ENCODE results near the gene NAALADL2. TPM values are rescaled to one million over a fixed set of nuclear protein-coding genes. Genes with fewer than 3 reads are reported as not detected.

Gene NAALADL2
- total RNA-seq, 4 donors from 2014 or later = 7.0 to 34.7 (median 18.4) TPM

DNA sequence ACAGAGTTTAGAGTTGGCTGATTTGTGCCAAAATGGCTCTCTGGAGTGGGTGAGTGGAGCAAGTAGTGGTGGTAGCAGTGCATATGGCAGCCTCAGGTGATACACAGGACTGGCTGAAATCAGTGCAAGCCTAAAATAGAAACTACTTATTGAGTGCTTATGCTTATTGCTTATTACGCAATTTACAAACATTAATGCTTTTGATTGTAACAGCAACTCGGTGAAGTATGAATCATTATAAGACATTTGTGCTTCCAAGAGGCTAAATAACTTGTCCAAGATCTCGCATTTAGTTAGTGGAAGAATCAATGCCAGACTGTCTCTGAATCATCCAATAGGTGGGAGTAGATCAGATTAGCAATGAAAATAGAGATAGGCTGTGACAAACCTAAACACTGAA lies 353.8 kb downstream of the NAALADL2 start:
- DNase-seq = no peak
- Histone ChIP-seq H3K9me3 (no peaks in the 10 kb centered on the region), H3K4me3 (no peak overlapping the region), H3K27me3 (no peaks in the 10 kb centered on the region), H3K4me1 (no peaks in the 10 kb centered on the region), H3K27ac (no peak overlapping the region), H3K36me3 (no peaks in the 10 kb centered on the region)
- TF ChIP-seq, protein P1, sequence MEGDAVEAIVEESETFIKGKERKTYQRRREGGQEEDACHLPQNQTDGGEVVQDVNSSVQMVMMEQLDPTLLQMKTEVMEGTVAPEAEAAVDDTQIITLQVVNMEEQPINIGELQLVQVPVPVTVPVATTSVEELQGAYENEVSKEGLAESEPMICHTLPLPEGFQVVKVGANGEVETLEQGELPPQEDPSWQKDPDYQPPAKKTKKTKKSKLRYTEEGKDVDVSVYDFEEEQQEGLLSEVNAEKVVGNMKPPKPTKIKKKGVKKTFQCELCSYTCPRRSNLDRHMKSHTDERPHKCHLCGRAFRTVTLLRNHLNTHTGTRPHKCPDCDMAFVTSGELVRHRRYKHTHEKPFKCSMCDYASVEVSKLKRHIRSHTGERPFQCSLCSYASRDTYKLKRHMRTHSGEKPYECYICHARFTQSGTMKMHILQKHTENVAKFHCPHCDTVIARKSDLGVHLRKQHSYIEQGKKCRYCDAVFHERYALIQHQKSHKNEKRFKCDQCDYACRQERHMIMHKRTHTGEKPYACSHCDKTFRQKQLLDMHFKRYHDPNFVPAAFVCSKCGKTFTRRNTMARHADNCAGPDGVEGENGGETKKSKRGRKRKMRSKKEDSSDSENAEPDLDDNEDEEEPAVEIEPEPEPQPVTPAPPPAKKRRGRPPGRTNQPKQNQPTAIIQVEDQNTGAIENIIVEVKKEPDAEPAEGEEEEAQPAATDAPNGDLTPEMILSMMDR (IDR thresholded peaks at IDR 0.05) = no peak
- TF ChIP-seq POLR2A (IDR thresholded peaks at IDR 0.05) = no peak

DNA sequence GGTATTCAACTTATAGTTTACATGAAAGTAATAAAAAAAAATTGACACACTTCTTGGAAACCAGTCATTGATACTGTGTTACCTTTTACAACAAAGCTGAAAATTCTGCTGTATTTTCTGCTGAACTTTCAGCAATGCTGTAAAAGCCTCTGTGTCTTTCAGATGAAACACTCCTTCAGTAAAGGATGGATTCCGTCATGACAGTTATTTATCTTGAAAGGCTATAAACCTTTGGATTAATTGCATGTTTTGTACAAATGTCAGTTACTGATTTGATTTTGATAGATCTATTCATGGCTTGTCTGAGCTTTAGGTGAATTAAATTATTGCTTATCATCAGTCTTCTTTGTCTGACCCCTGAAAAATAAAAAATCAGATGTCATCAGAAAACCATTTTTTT lies 355.1 kb downstream of the NAALADL2 start:
- no peak for DNase-seq
- no peak for TF ChIP-seq POLR2A (IDR thresholded peaks at IDR 0.05)
- TF ChIP-seq, protein P1 (IDR thresholded peaks at IDR 0.05) = no peak
- Histone ChIP-seq H3K27ac (no peak overlapping the region), H3K9me3 (no peaks in the 10 kb centered on the region), H3K4me1 (no peaks in the 10 kb centered on the region), H3K36me3 (no peaks in the 10 kb centered on the region), H3K27me3 (no peaks in the 10 kb centered on the region), H3K4me3 (no peak overlapping the region)

DNA sequence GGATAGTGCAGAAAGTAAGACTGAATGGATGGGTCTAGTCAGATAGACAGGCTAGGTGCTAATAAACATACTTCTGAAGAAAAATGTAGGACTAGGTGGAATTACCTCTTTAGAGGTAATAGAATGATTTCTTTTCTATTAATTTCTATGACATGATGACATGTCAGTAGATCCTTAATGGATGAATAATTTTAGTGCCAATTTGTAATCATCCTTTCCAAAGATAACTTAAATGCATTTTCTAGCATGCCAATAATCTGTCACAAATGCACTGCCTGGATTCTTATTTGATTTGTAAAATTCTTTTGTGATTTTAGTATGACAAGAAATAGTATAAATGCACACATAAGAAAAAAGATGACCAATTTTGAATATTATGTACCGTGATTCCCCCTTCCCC lies 356.7 kb downstream of the NAALADL2 start:
- no peak for TF ChIP-seq POLR2A (IDR thresholded peaks at IDR 0.05)
- TF ChIP-seq, protein P1 (IDR thresholded peaks at IDR 0.05) = no peak
- no peaks in the 10 kb centered on the region for H3K9me3 ChIP-seq

DNA sequence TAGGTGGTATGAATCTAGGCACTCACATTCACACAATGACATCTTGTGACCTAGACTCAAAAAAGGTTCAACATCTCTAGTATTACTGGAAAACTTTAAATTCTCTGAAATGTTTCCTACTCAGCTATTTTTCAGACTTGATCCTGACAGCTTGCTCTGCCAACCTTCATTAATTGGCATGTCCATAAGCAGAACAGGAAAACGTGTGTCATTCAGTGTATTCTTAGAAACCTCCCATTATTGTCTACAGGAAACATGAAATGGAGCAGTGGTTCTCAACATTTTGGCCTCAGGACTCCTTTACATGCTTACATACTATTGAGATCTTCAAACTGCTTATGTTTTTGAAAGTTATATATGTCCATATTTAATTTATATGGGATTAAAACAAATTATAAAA lies 363.2 kb downstream of the NAALADL2 start:
- no peaks in the 10 kb centered on the region for H3K4me1 ChIP-seq
- no peak overlapping the region for H3K27ac ChIP-seq
- no peaks in the 10 kb centered on the region for H3K36me3 ChIP-seq
- H3K27me3 ChIP-seq = no peaks in the 10 kb centered on the region
- no peak overlapping the region for H3K4me3 ChIP-seq
- no peaks in the 10 kb centered on the region for H3K9me3 ChIP-seq
- DNase-seq = no peak
- TF ChIP-seq, protein P1 (IDR thresholded peaks at IDR 0.05) = no peak
- no peak for TF ChIP-seq POLR2A (IDR thresholded peaks at IDR 0.05)

More for the DNA sequence above, 356.7 kb downstream of the NAALADL2 start:
- H3K4me3 ChIP-seq = no peak overlapping the region
- DNase-seq = no peak
- H3K27me3 ChIP-seq = no peaks in the 10 kb centered on the region
- no peak overlapping the region for H3K27ac ChIP-seq
- no peaks in the 10 kb centered on the region for H3K4me1 ChIP-seq
- H3K36me3 ChIP-seq = no peaks in the 10 kb centered on the region

DNA sequence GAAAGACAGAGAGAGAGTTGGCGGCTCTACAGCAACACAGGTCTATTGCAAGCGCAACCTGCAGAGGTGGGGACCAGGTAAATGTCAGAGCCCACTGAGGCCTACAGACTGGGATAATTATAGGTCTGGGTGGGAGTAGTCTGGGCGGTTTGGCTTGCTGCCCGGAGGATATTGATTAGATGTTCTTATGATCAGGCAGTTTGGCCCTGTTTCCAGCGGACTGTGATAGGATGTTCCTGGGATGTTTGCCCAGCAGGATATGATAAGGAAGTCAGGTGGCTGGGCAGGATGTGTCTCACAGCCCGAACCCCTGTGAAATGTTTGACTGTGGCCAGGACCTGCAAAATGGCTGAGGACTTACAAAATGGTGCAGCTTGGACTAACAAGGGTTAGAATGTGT lies 364.9 kb downstream of the NAALADL2 start:
- H3K27me3 ChIP-seq = no peaks in the 10 kb centered on the region
- no peaks in the 10 kb centered on the region for H3K4me1 ChIP-seq
- no peak for DNase-seq
- H3K27ac ChIP-seq = no peak overlapping the region
- H3K9me3 ChIP-seq = no peaks in the 10 kb centered on the region
- no peak for TF ChIP-seq POLR2A (IDR thresholded peaks at IDR 0.05)
- TF ChIP-seq, protein P1 (IDR thresholded peaks at IDR 0.05) = no peak
- no peak overlapping the region for H3K4me3 ChIP-seq
- no peaks in the 10 kb centered on the region for H3K36me3 ChIP-seq

DNA sequence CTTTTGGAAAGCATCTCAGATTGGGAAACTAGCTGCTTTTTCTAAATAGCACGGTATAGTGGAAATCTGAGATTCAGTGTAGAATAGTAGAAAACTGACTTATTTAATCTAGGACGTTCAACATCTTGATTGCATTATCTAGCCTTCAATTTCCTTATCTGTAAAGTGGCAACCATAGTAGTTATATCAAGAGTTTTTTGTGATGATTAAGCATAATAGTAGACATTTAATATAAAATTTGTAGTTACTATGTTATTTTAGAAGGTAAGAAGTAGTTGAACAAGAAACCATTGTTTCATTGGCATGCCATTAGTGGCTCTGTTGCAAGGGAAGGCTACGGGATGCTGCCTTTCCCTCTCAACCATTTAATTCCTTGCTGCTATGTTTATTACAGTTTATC lies 367.3 kb downstream of the NAALADL2 start:
- H3K36me3 ChIP-seq = no peaks in the 10 kb centered on the region
- no peak for DNase-seq

More for the DNA sequence above, 367.3 kb downstream of the NAALADL2 start:
- Histone ChIP-seq H3K27ac (no peak overlapping the region), H3K9me3 (no peaks in the 10 kb centered on the region), H3K4me3 (no peak overlapping the region), H3K4me1 (no peaks in the 10 kb centered on the region), H3K27me3 (no peaks in the 10 kb centered on the region)
- TF ChIP-seq, protein P1 (IDR thresholded peaks at IDR 0.05) = no peak
